ENCODE measurements around the gene PLGLB1. TPM values are rescaled to one million over a fixed set of nuclear protein-coding genes. Genes with fewer than 3 reads are reported as not detected.
"Not testable (repeated sequence)": the region's sequence is repeated elsewhere in the genome, so short reads cannot be mapped to it uniquely, and the experiment has no call there.

PLGLB1 gene
- total RNA-seq, result 2.7 TPM
- long read RNA-seq, result 0 reads

GRCh38 chr2:87021744-87022143 lies at the start of gene PLGLB1:
TSS of gene PLGLB1 (minus strand) at chr2:87021844. CDS start at chr2:87021783, 61 bp downstream.
- intact Hi-C loops (cut with DNase I); DNase-seq; ATAC-seq (ENCODE audit: poor library complexity): not testable (repeated sequence)

- intact Hi-C loops (cut with DNase I); DNase-seq; ATAC-seq (ENCODE audit: poor library complexity): not testable (repeated sequence)
These were observed 42.7 kb upstream of the PLGLB1 start for GRCh38 chr2:87064305-87064704.

- DNase-seq; intact Hi-C loops (cut with DNase I): not testable (repeated sequence)
- ATAC-seq (ENCODE audit: poor library complexity), result peak; percentile 19
These were observed 41.8 kb upstream of the PLGLB1 start for GRCh38 chr2:87063431-87063830.

- DNase-seq; intact Hi-C loops (cut with DNase I); ATAC-seq (ENCODE audit: poor library complexity): not testable (repeated sequence)
These were observed 39.9 kb upstream of the PLGLB1 start for GRCh38 chr2:87061519-87061918.

GRCh38 chr2:87057606-87058005 lies 36.0 kb upstream of the PLGLB1 start:
- DNase-seq; ATAC-seq (ENCODE audit: poor library complexity): not testable (repeated sequence)

GRCh38 chr2:87056843-87057242 lies 35.2 kb upstream of the PLGLB1 start:
- intact Hi-C loops (cut with DNase I); DNase-seq: not testable (repeated sequence)
- peak; percentile 14 for ATAC-seq (ENCODE audit: poor library complexity)

More at GRCh38 chr2:87057606-87058005, 36.0 kb upstream of the PLGLB1 start:
- intact Hi-C loops (cut with DNase I), result not testable (repeated sequence)

GRCh38 chr2:87056435-87056834 lies 34.8 kb upstream of the PLGLB1 start:
- intact Hi-C loops (cut with DNase I); DNase-seq: not testable (repeated sequence)
- peak; percentile 28 for ATAC-seq (ENCODE audit: poor library complexity)

GRCh38 chr2:87054375-87054774 lies 32.7 kb upstream of the PLGLB1 start:
- intact Hi-C loops (cut with DNase I); ATAC-seq (ENCODE audit: poor library complexity); DNase-seq: not testable (repeated sequence)

GRCh38 chr2:87041321-87041978 lies 19.8 kb upstream of the PLGLB1 start:
- ATAC-seq (ENCODE audit: poor library complexity), result peak; percentile 82
- intact Hi-C loops (cut with DNase I); DNase-seq: not testable (repeated sequence)

- ATAC-seq (ENCODE audit: poor library complexity); DNase-seq; intact Hi-C loops (cut with DNase I): not testable (repeated sequence)
These were observed 7.0 kb upstream of the PLGLB1 start for GRCh38 chr2:87028607-87029006.

- intact Hi-C loops (cut with DNase I); DNase-seq: not testable (repeated sequence)
- ATAC-seq (ENCODE audit: poor library complexity), result peak; percentile 89
These were observed 5.2 kb upstream of the PLGLB1 start for GRCh38 chr2:87026816-87027215.

- peak; percentile 47 for ATAC-seq (ENCODE audit: poor library complexity)
- DNase-seq; intact Hi-C loops (cut with DNase I): not testable (repeated sequence)
These were observed 4.3 kb upstream of the PLGLB1 start for GRCh38 chr2:87025927-87026326.

- DNase-seq; intact Hi-C loops (cut with DNase I); ATAC-seq (ENCODE audit: poor library complexity): not testable (repeated sequence)
These were observed 2.5 kb upstream of the PLGLB1 start for GRCh38 chr2:87023988-87024615.

GRCh38 chr2:87021043-87021442 lies 601 bp downstream of the PLGLB1 start:
- DNase-seq; intact Hi-C loops (cut with DNase I); ATAC-seq (ENCODE audit: poor library complexity): not testable (repeated sequence)

- not testable (repeated sequence) for ATAC-seq (ENCODE audit: poor library complexity)
These were observed 2.6 kb downstream of the PLGLB1 start for GRCh38 chr2:87019053-87019452.

GRCh38 chr2:87014489-87015169 lies 7.0 kb downstream of the PLGLB1 start:
- ATAC-seq (ENCODE audit: poor library complexity); DNase-seq; intact Hi-C loops (cut with DNase I): not testable (repeated sequence)

More at GRCh38 chr2:87019053-87019452, 2.6 kb downstream of the PLGLB1 start:
- DNase-seq; intact Hi-C loops (cut with DNase I): not testable (repeated sequence)

GRCh38 chr2:87004398-87004797 lies 17.2 kb downstream of the PLGLB1 start:
- ATAC-seq (ENCODE audit: poor library complexity); DNase-seq; intact Hi-C loops (cut with DNase I): not testable (repeated sequence)
